HUES64 (cell line): ENCODE data around the gene FAM184A.

Source experiments
- H3K27ac ChIP-seq: 2 replicates; pipeline ENCODE4 v1.7.0; 2013; ENCODE audit warnings: low read depth, low read length, inconsistent platforms
- H3K27me3 ChIP-seq: 2 replicates; pipeline ENCODE4 v1.6.1; 2013; ENCODE audit warnings: mild to moderate bottlenecking, low read length; ENCODE audit not compliant: insufficient read depth
- H3K36me3 ChIP-seq: 2 replicates; pipeline ENCODE4 v1.6.1; 2013; ENCODE audit warnings: mild to moderate bottlenecking, low read length; ENCODE audit not compliant: insufficient read depth
- H3K4me1 ChIP-seq: 2 replicates; pipeline ENCODE4 v1.6.1; 2013; ENCODE audit warnings: mild to moderate bottlenecking, low read length, moderate library complexity; ENCODE audit not compliant: insufficient read depth
- H3K4me3 ChIP-seq: 2 replicates; pipeline ENCODE4 v1.5.1; 2013; ENCODE audit warnings: mild to moderate bottlenecking, low read length, moderate library complexity
- H3K9ac ChIP-seq: 2 replicates; pipeline ENCODE4 v1.6.1; 2013; ENCODE audit warnings: mild to moderate bottlenecking, low read depth, low read length
- H3K9me3 ChIP-seq: 2 replicates; pipeline ENCODE4 v1.6.1; 2013; ENCODE audit warnings: low read depth, low read length; ENCODE audit not compliant: insufficient read depth
- WGBS: fragments of 150-250, 120-280 bp; methylation state at CpG from one replicate; pipeline ENCODE4 v1.1.7; 2013; ENCODE audit warnings: missing lambda C conversion rate; 5-methylcytosine and 5-hydroxymethylcytosine counted together

The FAM184A gene

DNA sequence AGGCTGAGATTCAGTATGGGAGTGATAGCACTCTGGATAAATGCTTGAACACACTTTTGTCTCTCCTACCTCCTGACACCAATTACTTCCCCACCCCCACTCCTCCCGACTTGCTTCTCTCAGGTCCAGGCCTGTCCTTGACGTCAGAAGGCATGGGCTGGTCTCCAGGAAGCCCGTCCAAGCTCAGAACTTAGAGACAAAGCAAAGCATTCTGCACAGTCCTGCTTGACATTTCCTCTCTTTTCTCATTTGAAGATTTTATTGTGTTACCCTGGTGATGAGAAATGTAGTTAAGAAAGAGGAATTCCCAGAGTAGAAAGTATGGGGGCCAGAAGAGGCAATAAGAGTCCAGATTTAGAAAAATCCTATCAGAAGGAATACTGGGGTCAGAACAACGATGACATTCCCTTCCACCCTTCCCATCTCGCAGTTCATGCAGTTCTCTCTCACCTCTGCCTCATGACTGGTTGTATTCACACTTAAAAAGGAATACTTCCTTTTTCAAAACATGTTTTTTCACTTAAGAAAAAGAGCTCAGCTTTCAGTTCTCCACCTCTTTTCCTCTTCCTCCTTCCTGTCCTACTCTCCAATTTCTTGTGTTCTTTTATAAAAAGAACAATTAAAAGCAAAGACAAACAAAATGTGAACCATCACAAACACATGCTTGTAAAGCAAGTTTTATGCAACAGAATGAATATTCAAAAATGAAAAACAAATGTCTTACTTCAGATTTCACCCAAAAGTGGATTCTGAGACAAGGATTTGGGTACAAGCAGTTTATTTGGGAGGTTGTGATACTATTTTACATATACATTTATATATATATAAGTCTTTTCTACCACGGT, 18.5 kb upstream of the FAM184A start:
- Histone ChIP-seq H3K9ac (no peak overlapping the region), H3K4me1 (no peaks in the 10 kb centered on the region), H3K4me3 (no peak overlapping the region), H3K36me3 (no peaks in the 10 kb centered on the region), H3K27ac (no peak overlapping the region), H3K27me3 (no peaks in the 10 kb centered on the region), H3K9me3 (no peaks in the 10 kb centered on the region)
- WGBS, result 75% methylated on average over 5 of the region's 6 CpGs

DNA sequence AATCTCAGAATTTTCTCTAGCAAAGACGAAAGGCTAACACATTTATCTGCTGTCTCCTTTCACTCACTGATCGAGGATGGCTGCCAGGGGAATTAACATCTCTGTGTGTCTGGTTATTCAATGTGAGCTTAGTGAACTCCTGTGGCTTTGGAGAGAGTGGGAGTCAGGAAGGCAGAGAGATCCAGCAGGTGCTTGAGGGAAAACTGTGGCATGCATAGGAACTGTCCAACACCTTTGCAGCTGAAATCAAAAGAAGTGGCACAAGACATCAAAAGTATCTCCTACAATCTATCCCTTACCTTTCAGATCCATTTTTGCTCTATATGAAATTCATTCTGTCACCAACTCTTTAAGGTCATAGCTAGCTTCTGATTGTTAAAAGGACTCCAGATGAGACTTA, 11.8 kb upstream of the FAM184A start:
- Histone ChIP-seq H3K9ac (no peak overlapping the region), H3K36me3 (no peaks in the 10 kb centered on the region), H3K27ac (no peak overlapping the region), H3K9me3 (no peaks in the 10 kb centered on the region; the same call in 1 of the 2 replicates), H3K27me3 (no peaks in the 10 kb centered on the region), H3K4me3 (no peak overlapping the region), H3K4me1 (no peaks in the 10 kb centered on the region; the same call in 1 of the 2 replicates)
- WGBS, result 54% methylated on average over 2 of the region's 2 CpGs

DNA sequence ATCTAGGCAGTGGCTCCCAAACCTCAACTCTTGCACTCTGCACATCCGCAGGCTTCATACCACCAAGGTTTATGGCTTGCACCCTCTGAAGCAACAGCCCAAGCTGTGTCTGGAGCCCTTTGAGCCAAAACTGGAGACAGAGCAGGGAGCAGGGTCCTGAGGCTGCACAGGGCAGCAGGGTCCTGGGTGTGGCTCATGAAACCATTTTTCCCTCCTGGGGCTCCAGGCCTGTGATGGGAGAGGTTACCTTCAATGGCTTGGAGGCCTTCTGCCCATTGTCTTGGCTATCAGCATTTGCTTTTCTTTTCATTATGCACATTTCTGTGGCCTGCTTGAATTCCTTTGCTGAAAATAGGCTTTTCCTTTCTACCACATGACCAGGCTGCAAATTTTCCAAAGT, 6.3 kb upstream of the FAM184A start:
- Histone ChIP-seq H3K27ac (no peak overlapping the region), H3K9me3 (peaks cover 25% of the 10 kb centered on the region), H3K4me3 (no peak overlapping the region), H3K4me1 (no peaks in the 10 kb centered on the region; the same call in 1 of the 2 replicates), H3K27me3 (peaks cover 9% of the 10 kb centered on the region), H3K36me3 (no peaks in the 10 kb centered on the region), H3K9ac (no peak overlapping the region)
- WGBS, result 93% methylated on average over 1 of the region's 1 CpG

DNA sequence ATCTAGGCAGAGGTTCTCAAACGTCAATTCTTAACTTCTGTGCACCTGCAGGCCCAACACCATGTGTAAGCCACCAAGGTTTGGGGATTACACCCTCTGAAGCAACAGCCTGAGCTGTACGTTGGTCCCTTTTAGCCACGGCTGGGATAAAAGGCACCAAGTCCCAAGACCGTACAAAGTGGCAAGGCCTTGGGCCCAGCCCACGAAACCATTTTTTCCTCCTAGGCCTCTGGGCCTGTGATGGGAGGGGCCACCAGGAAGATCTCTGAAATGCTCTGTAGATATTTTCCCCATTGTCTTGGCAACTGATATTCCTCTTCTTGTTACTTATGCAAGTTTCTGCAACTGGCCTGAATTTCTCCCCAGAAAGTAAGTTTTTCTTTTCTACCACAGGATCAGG, 4.5 kb upstream of the FAM184A start:
- Histone ChIP-seq H3K9me3 (peaks cover 25% of the 10 kb centered on the region), H3K27me3 (peaks cover 24% of the 10 kb centered on the region), H3K27ac (no peak overlapping the region), H3K9ac (no peak overlapping the region), H3K4me1 (0 out of 2 replicates have a peak, but pooled peaks cover 3% of the 10 kb centered on the region), H3K36me3 (no peaks in the 10 kb centered on the region), H3K4me3 (no peak overlapping the region)
- WGBS, result 89% methylated on average over 5 of the region's 5 CpGs

DNA sequence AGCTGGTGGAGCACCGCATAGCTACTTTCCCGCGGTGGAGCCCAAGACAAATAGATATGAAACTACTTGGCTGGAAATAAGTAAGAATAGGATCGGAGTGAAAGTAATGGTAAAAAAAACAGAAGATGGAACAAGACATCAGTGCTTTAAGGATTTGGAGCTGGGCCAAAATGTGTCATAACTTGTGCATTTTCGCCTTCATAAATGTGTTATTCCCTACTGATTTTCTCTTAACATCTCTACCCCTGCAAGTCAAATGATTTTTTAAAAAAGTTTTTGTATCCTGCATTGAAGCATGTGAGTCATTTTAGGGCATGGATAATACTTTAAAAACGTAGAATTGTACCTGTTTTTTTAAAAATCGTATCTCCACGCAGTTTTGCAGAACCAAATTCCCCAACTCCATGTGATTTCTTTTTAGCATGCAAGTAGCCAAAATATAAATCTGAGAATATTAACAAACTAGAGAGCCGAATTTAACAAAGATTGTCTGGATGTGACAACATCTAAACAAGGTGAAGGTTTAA, 882 bp upstream of the FAM184A start:
- H3K27ac ChIP-seq, result no peak overlapping the region
- no peak overlapping the region for H3K9ac ChIP-seq
- H3K9me3 ChIP-seq, result peaks cover 19% of the 10 kb centered on the region
- 62% methylated on average over 9 of the region's 9 CpGs for WGBS
- H3K27me3 ChIP-seq, result peaks cover 37% of the 10 kb centered on the region
- 0 out of 2 replicates have a peak, but pooled peaks cover 3% of the 10 kb centered on the region for H3K4me1 ChIP-seq
- H3K36me3 ChIP-seq, result no peaks in the 10 kb centered on the region
- peak overlapping the region; percentile 72 for H3K4me3 ChIP-seq

DNA sequence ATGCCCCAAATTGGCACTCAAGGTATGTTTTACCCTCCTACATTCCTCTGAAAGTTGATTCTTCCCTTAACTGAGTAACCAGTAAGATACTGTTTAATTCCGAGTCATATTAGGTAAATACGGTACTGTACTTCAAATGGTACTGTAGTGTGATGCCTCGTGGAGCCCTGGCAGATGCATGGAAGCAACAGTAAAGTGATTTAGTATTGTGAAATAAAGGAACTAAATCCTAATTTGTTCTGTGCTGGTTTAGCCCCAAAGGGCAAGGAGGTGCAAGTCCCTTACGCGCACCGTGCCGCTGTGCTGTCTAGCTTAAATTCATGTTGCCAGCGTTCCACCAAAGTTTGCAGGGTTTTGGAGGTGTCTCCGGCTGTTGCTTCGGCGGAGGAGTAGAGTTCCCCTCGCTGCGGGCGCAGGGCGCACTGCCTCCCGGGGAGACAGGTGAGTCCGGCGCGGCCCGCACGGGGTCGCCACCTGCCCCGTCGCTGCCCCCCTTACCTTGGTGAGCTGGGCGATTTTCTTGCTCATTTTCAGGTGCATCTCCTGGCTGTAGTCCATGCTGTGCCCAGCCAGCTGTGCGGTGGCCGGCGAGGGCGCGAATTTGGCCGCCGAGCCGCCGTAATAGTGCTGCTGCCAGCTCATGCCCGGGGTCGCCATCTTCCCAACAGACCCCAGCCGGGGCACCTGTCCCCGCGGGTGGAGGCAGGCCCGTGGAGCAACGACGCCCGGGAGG, 655 bp downstream of the FAM184A start:
- H3K4me3 ChIP-seq, result peak overlapping the region; percentile 72
- 0 out of 2 replicates have a peak, but pooled peaks cover 3% of the 10 kb centered on the region for H3K4me1 ChIP-seq
- no peaks in the 10 kb centered on the region for H3K36me3 ChIP-seq
- peaks cover 9% of the 10 kb centered on the region; the same call in 1 of the 2 replicates for H3K9me3 ChIP-seq
- WGBS, result 6% methylated on average over 43 of the region's 43 CpGs
- H3K27me3 ChIP-seq, result peaks cover 37% of the 10 kb centered on the region
- H3K9ac ChIP-seq, result peak overlapping the region; percentile 57
- no peak overlapping the region for H3K27ac ChIP-seq

DNA sequence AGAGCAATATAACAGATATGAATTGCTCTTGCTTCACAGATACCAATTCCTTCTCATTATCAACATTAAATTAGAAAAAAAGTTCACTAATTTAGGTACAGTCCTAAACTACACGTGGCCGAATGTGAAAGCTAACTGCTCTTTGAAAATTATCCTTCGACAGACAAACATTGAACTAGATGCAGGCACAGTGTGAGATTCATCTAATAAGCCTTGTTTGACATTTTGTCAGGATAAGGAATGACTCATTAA, 1.1 kb downstream of the FAM184A start:
- Histone ChIP-seq H3K36me3 (no peaks in the 10 kb centered on the region), H3K9me3 (0 out of 2 replicates have a peak, but pooled peaks cover 4% of the 10 kb centered on the region), H3K27ac (no peak overlapping the region), H3K4me1 (0 out of 2 replicates have a peak, but pooled peaks cover 3% of the 10 kb centered on the region), H3K27me3 (peaks cover 37% of the 10 kb centered on the region), H3K4me3 (peak overlapping the region; percentile 72), H3K9ac (no peak overlapping the region)
- 72% methylated on average over 3 of the region's 3 CpGs for WGBS

DNA sequence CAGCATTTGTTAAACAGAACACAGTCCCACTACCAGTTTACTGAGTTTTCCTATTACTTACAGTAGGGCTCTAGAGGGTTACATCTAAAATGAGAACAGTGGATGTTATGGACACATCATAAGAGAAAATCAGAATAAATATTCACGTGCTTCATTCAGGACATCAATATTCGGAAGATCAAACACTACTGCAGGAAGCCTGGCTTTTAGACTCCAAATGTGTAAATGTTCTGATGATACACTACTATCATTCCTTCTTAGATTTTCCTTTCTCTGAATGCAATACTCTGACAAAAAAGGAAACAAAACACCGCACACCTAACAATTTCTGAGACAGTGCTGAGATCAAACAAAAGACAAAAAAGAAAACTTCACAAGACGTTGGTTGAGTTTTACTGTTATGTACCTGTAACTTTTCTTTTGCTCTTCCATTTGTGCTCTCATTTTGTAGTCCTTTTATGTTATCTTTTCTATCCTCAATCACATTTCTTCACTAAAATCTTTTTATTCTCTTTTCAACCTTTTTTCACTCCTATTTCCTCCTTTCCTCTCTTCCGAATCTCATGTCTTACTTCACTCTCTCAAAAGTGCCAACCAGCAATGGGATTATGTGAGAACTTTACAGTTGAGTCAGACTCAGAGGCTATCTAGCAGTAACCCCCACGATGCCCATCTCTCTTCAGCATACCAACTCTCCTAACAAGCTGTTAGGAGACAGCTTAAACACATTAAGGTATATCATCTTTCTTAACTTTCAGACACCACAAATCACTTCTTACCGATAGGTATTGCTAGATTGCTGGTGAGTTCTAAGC, 1.7 kb downstream of the FAM184A start:
- Histone ChIP-seq H3K27ac (no peak overlapping the region), H3K4me3 (peak overlapping the region; percentile 72; the same call in 1 of the 2 replicates), H3K27me3 (peaks cover 37% of the 10 kb centered on the region), H3K4me1 (0 out of 2 replicates have a peak, but pooled peaks cover 3% of the 10 kb centered on the region), H3K36me3 (no peaks in the 10 kb centered on the region), H3K9ac (no peak overlapping the region), H3K9me3 (0 out of 2 replicates have a peak, but pooled peaks cover 2% of the 10 kb centered on the region)
- WGBS, result 87% methylated on average over 6 of the region's 7 CpGs

DNA sequence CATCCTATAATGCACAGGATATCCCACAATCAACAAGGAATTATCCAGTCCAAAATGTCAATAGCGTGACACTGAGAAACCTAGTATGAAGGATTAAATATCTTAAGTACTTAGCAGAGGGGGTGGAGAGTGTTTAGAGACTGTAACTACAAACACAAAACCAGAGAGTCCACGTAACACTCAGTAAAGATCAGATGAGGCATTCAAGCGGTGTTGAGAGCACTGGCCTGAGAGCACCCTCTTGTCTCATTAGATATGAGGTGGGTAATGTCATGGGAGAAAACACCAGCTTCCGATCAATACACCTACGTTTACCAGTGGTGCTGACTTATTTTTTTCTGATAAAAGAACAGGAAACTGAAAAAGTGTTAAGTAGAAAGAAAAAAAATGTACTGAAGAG, 2.3 kb downstream of the FAM184A start:
- no peak overlapping the region for H3K4me3 ChIP-seq
- H3K27ac ChIP-seq, result no peak overlapping the region
- no peak overlapping the region for H3K9ac ChIP-seq
- H3K9me3 ChIP-seq, result no peaks in the 10 kb centered on the region
- H3K36me3 ChIP-seq, result no peaks in the 10 kb centered on the region
- WGBS, result 98% methylated on average over 4 of the region's 5 CpGs
- peaks cover 37% of the 10 kb centered on the region for H3K27me3 ChIP-seq
- 0 out of 2 replicates have a peak, but pooled peaks cover 3% of the 10 kb centered on the region for H3K4me1 ChIP-seq

DNA sequence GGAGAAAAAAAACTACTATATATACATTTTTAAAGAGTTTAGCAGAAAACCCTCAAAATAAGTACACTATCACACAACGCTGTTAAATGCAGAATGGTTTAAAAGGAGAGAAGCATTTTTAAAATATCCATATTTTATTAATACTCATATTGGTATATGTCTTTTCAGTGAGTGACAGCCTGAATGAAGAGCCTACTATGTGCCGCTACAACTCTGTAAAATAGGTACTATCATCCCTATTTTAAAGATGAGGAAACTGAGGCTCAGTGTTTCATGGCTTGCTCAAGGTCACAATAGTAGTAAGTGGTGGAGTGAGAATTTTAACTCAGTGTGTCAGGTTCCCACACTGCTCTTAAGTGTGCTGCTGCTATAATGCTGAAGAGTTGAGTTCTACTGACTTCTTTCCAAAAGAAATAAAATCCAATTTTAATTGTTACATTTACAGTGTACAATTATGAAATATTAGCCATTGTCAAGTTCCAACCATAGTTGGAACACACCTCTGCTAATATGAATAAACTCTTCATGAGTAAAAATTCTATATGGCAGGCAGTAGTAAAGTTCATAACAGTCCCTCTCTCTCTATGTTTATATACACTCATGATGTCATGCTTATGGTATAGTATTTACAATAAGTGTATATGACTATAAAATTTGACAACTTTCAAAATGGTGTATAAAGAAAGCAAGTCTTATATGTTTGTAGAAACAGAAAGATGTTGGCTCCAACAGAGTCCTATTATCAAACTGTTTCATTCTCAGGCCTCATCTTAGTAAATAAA, 3.1 kb downstream of the FAM184A start:
- Histone ChIP-seq H3K4me1 (0 out of 2 replicates have a peak, but pooled peaks cover 3% of the 10 kb centered on the region), H3K4me3 (no peak overlapping the region), H3K9ac (no peak overlapping the region), H3K27ac (no peak overlapping the region), H3K27me3 (peaks cover 33% of the 10 kb centered on the region), H3K36me3 (no peaks in the 10 kb centered on the region), H3K9me3 (no peaks in the 10 kb centered on the region)
- WGBS, result no CpG with 5 or more reads among the region's 2 CpGs
